Endothelial cell of umbilical vein (primary cell): ENCODE data around the gene ARHGEF28. TPM values are rescaled to one million over a fixed set of nuclear protein-coding genes. Genes with fewer than 3 reads are reported as not detected.

Experiments used
- BruUV-seq: library from RNA; stranded (reverse); fragments of 400-500 nt; replicated peaks from 2 replicates; lab custom pipeline; 2021; lab: Mats Ljungman, UMichigan
- CTCF ChIA-PET: fragments of 300-600, 350-600 bp; sonication (Branson Sonifier 250); formaldehyde crosslinking; loops from one replicate; lab custom pipeline; 2021; ENCODE audit warnings: antibody characterized with exemption, inconsistent platforms; lab: Charles Lee
- POLR2A ChIA-PET: fragments of 300-600, 350-600 bp; sonication (Branson Sonifier 250); formaldehyde crosslinking; loops from one replicate; lab custom pipeline; 2021; ENCODE audit warnings: antibody characterized with exemption, inconsistent platforms; lab: Charles Lee
- DNase-seq: peaks from one replicate; pipeline ENCODE4 v3.0.0-alpha.2; 2011; ENCODE audit warnings: low read depth, low spot score
- FAIRE-seq: peaks from 2 replicates; lab custom pipeline; 2011; peaks lifted over from hg19 to GRCh38; lab: Jason Lieb, UNC
- H2AFZ ChIP-seq: 2 replicates; pipeline ENCODE4 v1.6.0; 2012; ENCODE audit warnings: low read depth, low read length, control low read depth, inconsistent platforms
- H3K27ac ChIP-seq: 2 replicates; pipeline ENCODE4 v1.5.1; 2011; ENCODE audit warnings: low read depth, mild to moderate bottlenecking, control low read depth, low read length, moderate library complexity; ENCODE audit not compliant: insufficient read depth
- H3K27me3 ChIP-seq, 2 experiments: 2 replicates each; pipeline versions ENCODE4 v1.6.0 to v1.6.1; 2011; ENCODE audit warnings: low read length in 2 of 2, mixed read lengths in 1 of 2; ENCODE audit not compliant: control insufficient read depth in 2 of 2, insufficient read depth in 2 of 2
- H3K36me3 ChIP-seq, 2 experiments: 2 replicates in 1 of 2; 3 replicates in 1 of 2; pipeline ENCODE4 v1.5.1; 2011; ENCODE audit warnings: low read length in 2 of 2, mild to moderate bottlenecking in 1 of 2, moderate library complexity in 1 of 2; ENCODE audit not compliant: control insufficient read depth in 2 of 2, insufficient read depth in 2 of 2; ENCODE audit errors: extremely low read depth in 1 of 2
- H3K4me1 ChIP-seq: 3 replicates; pipeline ENCODE4 v1.5.1; 2011; ENCODE audit warnings: mild to moderate bottlenecking, low read length; ENCODE audit not compliant: control insufficient read depth, insufficient read depth; ENCODE audit errors: extremely low read depth
- H3K4me2 ChIP-seq: 2 replicates; pipeline ENCODE4 v1.6.1; 2011; ENCODE audit warnings: low read length, control low read depth, mixed read lengths; ENCODE audit not compliant: insufficient read depth
- H3K4me3 ChIP-seq, 3 experiments: fragments of 200-600 bp in 1 of 3; sonication (generic), shearing (Covaris generic) in 1 of 3; replicated peaks in 1 of 3; 2 replicates each; pipeline ENCODE4 v1.5.1; 2011 to 2016; ENCODE audit warnings: control low read depth in 3 of 3, low read length in 3 of 3, mild to moderate bottlenecking in 2 of 3, inconsistent platforms in 1 of 3, low read depth in 1 of 3, moderate library complexity in 1 of 3; ENCODE audit not compliant: insufficient read depth in 1 of 3
- H3K79me2 ChIP-seq: 2 replicates; pipeline ENCODE4 v1.6.0; 2012; ENCODE audit warnings: low read length, inconsistent platforms; ENCODE audit not compliant: control insufficient read depth, insufficient read depth
- H3K9ac ChIP-seq: replicated peaks from 2 replicates; pipeline ENCODE3; 2011; ENCODE audit warnings: low read length, control low read depth; ENCODE audit not compliant: insufficient read depth; ENCODE audit errors: extremely low read depth
- H3K9me1 ChIP-seq: replicated peaks from 3 replicates; pipeline ENCODE4 v1.6.0; 2011; ENCODE audit warnings: mild to moderate bottlenecking, low read length; ENCODE audit not compliant: control insufficient read depth, insufficient read depth; ENCODE audit errors: extremely low read depth
- H3K9me3 ChIP-seq: replicated peaks from 2 replicates; pipeline ENCODE4 v1.5.1; 2012; ENCODE audit warnings: low read length, inconsistent platforms; ENCODE audit not compliant: control insufficient read depth, insufficient read depth
- H4K20me1 ChIP-seq: replicated peaks from 2 replicates; pipeline ENCODE3; 2011; ENCODE audit warnings: mild to moderate bottlenecking, low read length; ENCODE audit not compliant: control insufficient read depth, insufficient read depth; ENCODE audit errors: extremely low read depth
- CTCF ChIP-seq, 2 donors: IDR thresholded peaks; 1 replicate in 1 of 2; 2 replicates in 1 of 2; pipeline ENCODE4 v1.5.1; 2011; ENCODE audit warnings: low read length in 2 of 2, mild to moderate bottlenecking in 2 of 2, moderate library complexity in 2 of 2, control low read depth in 1 of 2, inconsistent platforms in 1 of 2, low read depth in 1 of 2; ENCODE audit not compliant: insufficient read depth in 1 of 2; ENCODE audit errors: extremely low read depth in 1 of 2
- EZH2 ChIP-seq: IDR thresholded peaks from 2 replicates; pipeline ENCODE4 v1.6.1; 2012; ENCODE audit warnings: borderline replicate concordance, low read depth, mild to moderate bottlenecking, moderate library complexity, low read length, inconsistent platforms; ENCODE audit not compliant: severe bottlenecking
- FOS ChIP-seq: IDR thresholded peaks from 2 replicates; pipeline ENCODE4 v1.6.1; 2011; ENCODE audit warnings: mild to moderate bottlenecking, low read length, moderate library complexity, borderline replicate concordance; ENCODE audit not compliant: insufficient read depth
- GATA2 ChIP-seq: IDR thresholded peaks from 2 replicates; pipeline ENCODE4 v1.7.0; 2011; ENCODE audit warnings: low read depth, mild to moderate bottlenecking, moderate library complexity, mixed read lengths, low read length; ENCODE audit not compliant: insufficient read length, insufficient read depth
- JUN ChIP-seq: IDR thresholded peaks from 2 replicates; pipeline ENCODE4 v1.6.1; 2011; ENCODE audit warnings: borderline replicate concordance, low read depth; ENCODE audit not compliant: insufficient read length, insufficient read depth
- MAX ChIP-seq: IDR thresholded peaks from 2 replicates; pipeline ENCODE4 v1.6.1; 2011; ENCODE audit not compliant: insufficient read depth, insufficient read length
- MYC ChIP-seq: IDR thresholded peaks from one replicate; pipeline ENCODE4 v1.6.1; 2011; ENCODE audit warnings: mild to moderate bottlenecking, low read depth, low read length
- dilution Hi-C: fragments of 300-500 bp; cut with MboI; formaldehyde crosslinking; loops from one replicate; pipeline ENCODE4 v1.15.0; 2019; ENCODE audit warnings: low sequenced_read_pairs; ENCODE audit not compliant: extremely low pct_ligation_motif_present
- intact Hi-C: fragments of 100-400 bp; cut with micrococcal nuclease; formaldehyde crosslinking; loops from one replicate; pipeline ENCODE4 v1.10.0; 2022
- polyA plus RNA-seq, 4 experiments: library from polyadenylated mRNA; depleted of rRNA in 3 of 4; stranded (reverse) in 3 of 4; unstranded in 1 of 4; fragments of >200 nt; gene quantifications; 2 replicates each; pipeline versions ENCODE4 v1.2.1 to v1.2.3, GENCODE V29; 2011 to 2012; ENCODE audit warnings: missing spikeins in 1 of 4
- total RNA-seq: library from RNA; stranded (reverse); gene quantifications from 2 replicates; pipeline ENCODE4 v1.2.3, GENCODE V29; 2021

ARHGEF28 gene
- total and polyA plus RNA-seq, 2 donors (not counting 3 experiments of a cell fraction or from before 2014, with no cell fraction given) = 29.5 to 108 TPM

- Histone ChIP-seq H3K27me3 (no peaks in the 10 kb centered on the region), H3K9ac (no peak overlapping the region), H4K20me1 (peaks cover 10% of the 10 kb centered on the region), H2AFZ (no peak overlapping the region), H3K79me2 (peaks cover 94% of the 10 kb centered on the region), H3K9me3 (no peaks in the 10 kb centered on the region), H3K27ac (no peak overlapping the region), H3K9me1 (no peaks in the 10 kb centered on the region), H3K4me1 (no peaks in the 10 kb centered on the region), H3K4me2 (no peak overlapping the region), H3K36me3 (peaks cover 0 to 4% of the 10 kb centered on the region in 2 experiments), H3K4me3 (no peak overlapping the region)
- intact Hi-C loops = no loop called here
- ChIA-PET POLR2A (no interaction called here), CTCF (interaction anchor here (0.6 to 3.8 kb wide), 7 partner anchors 10 to 82 kb away, joined by 4 to 15 read pairs (median 4); no protein-coding TSS in a partner anchor)
- no TSS peak for BruUV-seq
- DNase-seq = no peak
- dilution Hi-C loops = no loop called here
- no peak for TF ChIP-seq CTCF (IDR thresholded peaks at IDR 0.05; ENCODE audit: extremely low read depth in 1 of 2, insufficient read depth in 1 of 2, low read depth in 1 of 2, low read length in 2 of 2)
- TF ChIP-seq MYC = no peak
- TF ChIP-seq JUN = no peak
- no peak for TF ChIP-seq EZH2
- no peak for TF ChIP-seq MAX
- TF ChIP-seq FOS = no peak
- TF ChIP-seq GATA2 = no peak
- FAIRE-seq = no peak
Measured at GRCh38 chr5:73732045-73732444, 106.0 kb downstream of the ARHGEF28 start.
